Activated T-cell treated with anti-CD3 and anti-CD28 coated beads, Interleukin-2, amount 50 U/mL, for 1 hour (primary cell): Measurements from ENCODE around the gene SFSWAP.

Experiments
- DNase-seq: peaks from one replicate; pipeline ENCODE4 v3.0.0-alpha.2; 2020

SFSWAP gene

DNA sequence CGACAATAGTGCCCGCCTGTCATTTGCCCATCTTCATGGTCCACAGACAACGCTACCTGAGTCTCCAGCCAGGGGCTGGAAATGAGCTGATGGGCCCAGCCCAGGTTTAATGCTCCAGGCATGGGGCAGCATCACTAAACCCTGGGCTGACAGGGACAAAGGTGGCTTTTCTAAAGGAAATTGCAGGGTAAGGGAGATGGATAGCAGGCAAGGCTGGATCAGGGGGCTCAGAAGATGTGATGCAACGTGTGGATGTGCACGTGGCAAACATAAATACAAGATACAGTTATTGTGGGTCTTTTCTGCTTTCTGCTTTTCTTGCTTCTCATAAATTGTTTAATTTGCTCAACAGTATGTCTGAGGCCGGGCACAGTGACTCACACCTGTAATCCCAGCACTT, 113.6 kb downstream of the SFSWAP start:
- DNase-seq, result no peak

DNA sequence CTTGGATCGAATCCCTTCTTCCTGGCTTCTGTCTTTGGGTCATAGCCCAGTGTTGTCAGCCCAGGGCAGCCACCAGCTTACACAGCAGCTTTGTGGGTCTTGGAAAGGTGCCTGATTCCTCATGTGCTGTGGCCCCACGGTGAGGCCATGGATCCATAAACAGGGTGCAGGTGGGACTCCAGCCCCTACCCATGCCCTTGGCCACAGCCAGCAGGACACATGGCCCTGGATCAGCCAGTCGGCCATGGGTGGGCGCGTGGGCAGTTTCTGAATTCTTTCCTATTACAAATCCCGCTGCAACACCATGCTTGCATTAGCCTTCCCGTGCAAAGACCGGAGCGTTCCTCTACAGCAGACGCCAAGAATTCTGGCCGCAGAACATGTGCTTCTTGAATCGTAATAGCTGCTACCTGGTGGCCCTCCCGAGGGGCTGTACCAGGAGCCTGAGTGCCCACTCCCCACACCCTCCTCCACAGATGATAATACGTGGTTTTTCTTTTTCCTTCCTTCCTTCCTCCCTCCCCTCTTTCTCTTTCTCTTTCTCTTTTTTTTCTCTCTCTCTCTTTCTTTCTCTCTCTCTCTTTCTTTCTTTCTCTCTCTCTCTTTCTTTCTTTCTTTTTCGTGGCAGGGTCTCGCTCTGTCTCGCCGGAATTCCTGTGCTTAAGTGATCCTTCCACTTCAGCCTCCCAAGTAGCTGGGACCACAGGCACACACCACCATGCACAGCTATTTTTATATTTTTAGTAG, 114.4 kb downstream of the SFSWAP start:
- DNase-seq, result no peak

DNA sequence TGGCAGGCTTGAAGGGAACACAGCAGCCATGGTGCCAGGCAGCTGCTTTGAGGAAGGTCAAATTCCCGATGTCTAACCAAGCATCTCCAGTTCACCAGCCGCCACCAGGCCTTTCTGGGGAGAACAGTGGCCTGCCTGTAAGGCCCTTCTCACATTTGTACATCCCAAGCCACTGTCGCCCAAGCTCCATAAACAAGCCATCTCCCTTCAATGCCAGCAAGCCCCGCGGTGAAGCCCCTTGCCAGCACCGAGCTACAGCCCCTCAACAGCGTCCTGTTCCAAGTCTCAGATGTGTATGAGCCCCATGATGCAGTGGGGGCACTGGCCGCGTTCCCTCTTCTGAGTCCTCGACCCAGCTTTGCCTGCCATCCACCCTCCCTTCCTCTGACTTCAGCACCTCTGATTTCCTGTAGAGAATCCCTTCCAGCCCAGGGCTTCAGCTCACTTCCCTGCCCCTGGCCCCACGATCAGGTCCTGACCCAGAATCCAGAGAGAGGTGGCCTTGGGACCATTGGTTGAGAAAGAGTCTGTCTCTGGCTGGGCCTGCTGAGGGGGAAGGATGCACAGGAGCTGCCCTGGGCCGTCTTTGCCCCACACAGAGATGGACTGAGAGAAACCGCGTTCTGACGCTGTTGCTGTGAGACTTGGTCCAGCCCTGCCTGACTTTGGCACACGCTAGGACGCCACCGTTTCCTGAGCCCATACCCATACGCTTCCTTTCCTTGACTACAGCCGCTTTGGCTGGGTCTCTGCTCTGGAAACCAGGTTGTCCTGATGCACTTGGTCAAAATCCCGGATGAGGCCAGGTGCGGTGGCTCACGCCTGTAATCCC, 115.4 kb downstream of the SFSWAP start:
- no peak for DNase-seq

DNA sequence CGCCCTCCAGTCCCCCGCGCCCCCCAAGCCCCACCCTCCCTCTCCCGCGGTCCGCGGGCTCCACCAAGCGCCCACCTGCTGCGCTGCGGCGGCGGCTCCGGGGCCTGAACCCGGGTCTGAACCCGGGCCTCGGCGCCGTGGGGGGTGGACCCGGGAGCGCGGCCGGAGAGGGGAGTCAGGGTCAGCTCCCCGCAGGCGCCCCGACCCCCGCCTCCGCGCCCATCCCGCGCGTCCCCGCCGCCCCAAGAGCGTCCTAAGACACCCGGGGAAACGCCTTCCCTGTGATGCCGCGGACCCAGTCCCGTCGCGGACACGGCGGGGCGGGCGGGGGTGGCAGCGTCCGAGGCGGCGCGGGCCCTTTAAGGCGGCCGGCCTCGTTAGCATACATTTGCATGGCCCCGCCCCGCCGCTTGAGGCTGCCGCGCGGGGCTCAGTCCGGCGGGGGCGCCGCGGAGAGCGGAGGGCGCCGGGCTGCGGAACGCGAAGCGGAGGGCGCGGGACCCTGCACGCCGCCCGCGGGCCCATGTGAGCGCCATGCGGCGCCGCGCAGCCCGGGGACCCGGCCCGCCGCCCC, 117.2 kb downstream of the SFSWAP start, which contains the start of gene MMP17:
TSS of gene MMP17 (plus strand) at position 433 of the 574 bp plus-strand sequence. CDS start at position 535, 102 bp downstream.
- DNase-seq, result peak; percentile 42

DNA sequence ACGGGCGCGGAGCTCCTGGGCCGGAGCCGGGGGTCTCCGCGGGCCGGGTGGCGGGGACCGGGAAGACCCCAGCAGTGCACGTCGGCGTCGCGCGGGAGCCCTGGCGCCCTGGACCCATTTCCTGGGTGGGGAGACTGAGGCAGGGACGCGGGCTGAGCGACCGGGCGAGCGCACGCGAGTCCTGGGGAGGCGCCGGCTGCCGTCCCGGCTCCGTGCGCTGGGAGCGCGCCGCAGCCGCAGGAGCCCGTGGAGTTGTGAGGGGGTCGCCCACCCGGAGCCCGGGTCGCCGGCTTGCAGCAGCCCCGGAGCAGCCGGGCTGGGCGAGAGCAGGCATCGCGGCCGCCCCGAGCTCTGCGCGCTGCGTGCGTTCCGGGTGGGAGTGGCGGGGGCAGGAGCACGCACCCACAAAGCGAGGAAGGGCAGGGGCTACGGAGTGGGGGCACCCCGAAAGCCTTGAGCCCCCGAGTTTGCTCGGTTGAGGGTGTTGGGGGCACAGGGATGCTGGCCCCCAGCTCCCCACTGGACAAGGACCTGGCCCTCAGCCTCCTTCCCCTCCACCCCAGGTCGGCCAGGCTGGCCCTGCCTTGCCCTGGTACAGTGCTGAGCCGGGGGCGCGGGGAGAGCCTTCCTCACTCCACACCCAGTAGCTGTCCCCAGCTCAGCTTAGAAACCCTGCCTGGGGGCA, 117.9 kb downstream of the SFSWAP start:
- peak; percentile 31 for DNase-seq

DNA sequence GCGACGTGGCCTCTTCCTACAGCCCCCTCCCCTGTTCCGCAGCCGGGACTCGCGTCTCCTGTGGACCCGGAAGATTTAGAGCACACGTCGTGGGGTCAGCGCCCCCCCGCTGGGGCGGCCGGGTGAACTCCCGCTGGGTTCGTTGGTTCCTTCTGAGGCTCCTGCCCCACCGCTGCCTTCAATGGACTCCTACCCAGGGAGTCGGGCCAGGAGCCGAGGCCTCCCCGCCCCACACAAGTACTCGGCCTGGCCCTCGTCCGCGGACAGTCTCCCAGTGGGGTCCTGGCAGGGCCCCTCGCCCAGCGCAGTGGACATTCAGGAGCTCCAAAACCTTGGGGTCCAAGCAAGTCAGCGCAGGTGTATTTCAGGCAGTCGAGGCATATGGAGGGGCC, 118.5 kb downstream of the SFSWAP start:
- no peak for DNase-seq

DNA sequence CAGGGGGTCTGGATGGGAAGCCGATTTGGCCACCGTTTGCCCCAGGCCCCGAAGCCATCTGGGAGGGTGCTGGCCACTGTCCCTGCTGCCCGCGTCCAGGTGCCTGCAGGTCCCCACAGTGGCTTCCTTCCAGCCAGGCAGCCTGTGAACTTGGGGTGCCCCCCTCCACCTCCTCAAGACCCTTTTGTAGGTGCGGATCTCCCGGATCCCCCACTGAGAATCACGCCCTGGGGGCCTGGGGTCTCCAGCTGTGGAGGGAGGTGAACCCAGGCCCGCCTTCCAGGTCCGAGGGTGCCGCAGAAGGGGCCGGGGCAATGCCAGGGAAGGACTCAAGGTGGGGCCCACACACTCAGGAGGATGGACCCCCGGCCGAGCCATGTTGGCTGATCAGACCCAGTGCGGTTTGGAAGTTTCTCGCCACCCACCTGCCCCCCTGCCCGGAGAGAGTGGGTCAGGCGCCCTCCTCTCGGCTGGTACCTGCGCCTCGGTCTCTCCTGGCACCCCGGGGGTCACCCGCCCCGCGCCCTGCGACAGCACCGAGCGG, 119.0 kb downstream of the SFSWAP start:
- no peak for DNase-seq

DNA sequence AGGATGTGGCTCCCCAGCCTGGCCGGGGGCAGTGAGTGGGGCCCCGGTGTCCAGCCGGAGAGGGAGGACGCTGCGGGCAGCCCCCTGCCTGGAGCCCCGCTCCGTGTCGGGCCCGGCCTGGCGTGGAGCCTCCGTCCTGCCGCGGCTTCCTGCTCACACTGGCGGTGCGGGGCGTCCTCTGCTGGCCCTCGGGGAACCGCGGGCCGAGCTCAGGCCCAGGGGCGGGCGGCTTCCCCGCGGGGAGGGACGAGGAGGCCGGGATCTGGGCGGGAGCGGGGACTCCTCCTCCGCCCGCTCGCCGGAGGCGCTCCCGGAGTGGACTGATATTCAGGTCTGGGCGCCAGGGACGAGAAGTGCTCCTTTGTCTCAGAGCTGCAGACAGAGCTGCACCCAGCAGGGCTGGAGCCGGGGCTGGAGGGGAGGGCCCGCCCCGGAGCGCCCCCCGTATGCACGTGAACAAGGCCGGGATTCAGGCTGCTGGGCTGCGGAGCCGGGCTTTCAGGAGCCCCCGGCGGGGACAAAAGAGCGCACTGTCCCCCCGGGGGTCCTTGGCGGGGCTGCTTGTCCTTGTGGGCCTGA, 119.5 kb downstream of the SFSWAP start:
- DNase-seq, result peak; percentile 45

DNA sequence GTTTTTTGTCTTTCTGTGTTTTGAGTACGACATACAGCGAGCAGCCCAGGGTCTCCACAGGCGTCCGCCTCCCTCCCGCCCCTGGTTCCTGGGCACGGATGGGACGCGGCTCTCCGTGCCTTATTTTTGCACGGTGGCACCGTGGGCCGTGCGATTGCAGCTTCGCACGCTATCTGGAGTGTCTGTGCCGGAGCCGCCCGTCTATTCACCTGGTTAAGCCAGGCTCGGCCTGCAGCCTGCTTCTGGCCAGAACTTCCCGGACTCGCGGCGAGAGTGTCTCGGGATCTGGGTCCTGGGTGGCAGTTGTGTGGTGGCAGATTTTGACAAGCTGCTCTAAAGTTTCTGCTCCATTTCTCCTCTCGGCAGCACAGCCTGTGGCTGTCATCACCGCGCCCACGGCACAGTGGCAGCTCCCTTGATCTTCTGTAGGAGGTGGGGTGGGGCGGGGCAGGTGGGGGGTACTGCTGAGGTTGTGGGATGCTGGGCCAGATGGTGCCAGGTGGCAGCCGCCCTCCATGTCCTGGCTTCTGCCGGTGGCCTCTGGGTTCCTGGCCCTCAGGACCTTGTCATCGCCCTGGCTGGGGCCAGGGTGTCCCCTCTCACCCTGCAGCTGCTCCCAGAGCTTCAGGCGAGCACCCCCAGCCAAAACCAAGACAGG, 120.2 kb downstream of the SFSWAP start:
- DNase-seq, result peak; percentile 27

DNA sequence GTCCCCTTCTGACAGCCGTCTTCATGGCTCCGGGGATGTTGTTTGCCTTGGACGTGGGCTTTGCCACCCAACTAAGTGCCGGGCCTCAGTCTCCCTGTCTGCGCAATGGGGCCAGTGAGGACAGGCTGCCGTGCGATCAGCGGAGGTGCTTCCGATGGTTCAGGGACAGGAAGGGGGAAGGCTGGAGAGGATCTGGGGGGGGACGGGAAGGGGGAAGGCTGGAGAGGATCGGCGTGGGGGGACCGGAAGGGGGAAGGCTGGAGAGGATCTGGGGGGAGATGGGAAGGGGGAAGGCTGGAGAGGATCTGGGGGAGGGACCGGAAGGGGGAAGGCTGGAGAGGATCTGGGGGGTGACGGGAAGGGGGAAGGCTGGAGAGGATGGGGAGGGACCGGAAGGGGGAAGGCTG, 120.7 kb downstream of the SFSWAP start:
- DNase-seq, result no peak

DNA sequence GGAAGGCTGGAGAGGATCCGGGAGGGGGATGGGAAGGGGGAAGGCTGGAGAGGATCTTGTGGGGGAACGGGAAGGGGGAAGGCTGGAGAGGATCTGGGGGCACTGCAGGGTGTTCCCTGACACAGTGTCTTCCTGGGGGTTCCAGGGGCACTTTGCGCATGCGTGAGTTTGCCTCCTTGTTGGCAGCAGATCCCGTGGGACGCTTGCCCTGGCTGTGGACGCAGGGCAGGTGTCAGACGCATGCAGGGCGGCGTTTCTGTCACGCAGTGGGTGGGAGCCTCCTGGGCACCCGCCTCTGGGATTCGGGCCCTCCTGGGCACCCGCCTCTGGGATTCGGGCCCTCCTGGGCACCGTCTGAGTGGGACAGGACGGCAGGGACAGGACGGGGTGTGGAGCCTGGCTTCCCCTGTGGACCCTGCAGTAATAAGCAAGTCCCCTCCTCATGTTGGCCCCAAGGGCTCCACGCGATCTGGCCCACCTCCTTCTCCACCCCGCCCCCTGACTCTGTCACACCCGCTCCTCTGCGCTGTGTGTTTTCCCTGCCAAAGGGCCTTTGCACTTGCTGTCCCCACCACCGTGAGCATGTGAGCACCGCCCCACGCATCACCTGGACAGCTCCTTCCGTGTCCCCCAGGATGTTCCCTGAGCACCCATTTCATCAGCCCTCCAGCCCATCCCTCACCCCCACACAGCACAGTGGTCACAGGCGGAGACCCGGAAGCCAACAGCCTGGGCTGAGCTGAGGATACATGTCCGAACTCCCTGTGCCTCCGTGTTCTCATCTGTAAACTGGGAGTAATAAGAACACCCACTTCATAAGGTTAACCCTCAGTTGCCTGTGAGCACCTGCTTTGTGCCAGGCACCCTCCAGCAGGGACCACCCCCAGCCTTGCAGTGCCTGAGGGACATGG, 121.7 kb downstream of the SFSWAP start:
- DNase-seq, result no peak

DNA sequence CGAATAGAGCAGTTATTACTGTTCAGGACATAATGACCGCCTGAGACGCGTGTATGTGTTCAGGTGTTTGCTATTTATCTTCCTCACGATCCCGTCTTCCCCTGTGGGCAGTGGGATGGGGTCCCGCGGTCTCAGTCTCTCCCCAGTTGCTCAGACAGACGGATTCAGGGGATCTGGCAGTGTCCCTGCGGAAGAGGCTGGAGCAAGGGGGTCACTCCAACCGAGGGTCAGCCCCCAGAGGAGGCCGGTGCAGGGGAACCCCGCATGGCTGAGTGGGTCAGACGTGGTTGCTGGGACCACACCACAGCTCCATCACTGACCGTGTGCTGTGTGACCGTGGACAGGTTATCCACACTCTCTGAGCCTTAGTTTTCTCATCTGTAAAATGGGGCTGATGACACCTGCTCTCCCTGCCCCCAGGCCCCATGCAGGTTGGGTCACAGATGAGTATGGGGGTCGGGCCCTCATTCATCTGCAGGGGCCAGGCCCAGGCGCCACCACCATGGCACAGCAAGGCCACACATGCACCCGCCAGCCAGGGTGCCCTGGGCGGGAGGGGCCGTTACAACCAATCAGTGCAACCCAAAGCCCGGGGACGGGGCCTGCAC, 122.5 kb downstream of the SFSWAP start:
- no peak for DNase-seq

DNA sequence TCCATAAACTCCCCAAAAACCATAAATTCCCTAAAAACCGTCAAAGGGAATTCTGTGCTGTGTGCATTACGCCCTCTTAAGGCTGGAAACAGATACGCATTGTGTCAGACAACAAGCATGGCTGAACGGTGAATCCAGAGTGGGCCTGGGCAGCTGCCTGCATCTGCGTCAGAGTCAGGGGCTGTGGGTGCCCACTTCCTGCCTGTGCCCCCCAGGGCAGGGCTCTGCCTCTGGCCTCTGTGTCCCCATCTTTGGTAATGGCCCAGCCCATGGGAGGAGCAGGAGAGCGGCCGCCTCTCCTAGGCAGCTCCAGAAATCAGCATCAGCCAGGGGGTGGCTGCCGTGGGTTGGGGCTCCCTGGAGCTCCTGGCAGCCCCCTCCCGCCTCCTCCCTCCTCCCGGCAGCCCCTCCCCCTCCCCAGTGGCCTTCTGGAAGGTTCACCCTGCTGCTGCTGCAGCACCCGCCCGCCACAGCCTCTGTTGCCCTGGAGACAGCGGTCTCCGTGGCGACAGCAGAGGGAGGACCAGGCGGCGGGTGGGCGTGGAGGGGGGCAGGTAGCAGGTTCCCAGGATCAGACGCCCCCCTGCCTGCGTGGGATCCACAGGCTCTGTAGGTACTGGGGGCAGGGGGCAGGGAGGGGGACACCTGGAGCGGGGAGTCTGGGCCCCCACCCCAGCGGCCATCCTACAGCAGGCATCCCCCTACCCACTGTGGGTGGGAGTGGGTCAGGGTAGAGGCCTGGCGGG, 123.2 kb downstream of the SFSWAP start:
- no peak for DNase-seq

DNA sequence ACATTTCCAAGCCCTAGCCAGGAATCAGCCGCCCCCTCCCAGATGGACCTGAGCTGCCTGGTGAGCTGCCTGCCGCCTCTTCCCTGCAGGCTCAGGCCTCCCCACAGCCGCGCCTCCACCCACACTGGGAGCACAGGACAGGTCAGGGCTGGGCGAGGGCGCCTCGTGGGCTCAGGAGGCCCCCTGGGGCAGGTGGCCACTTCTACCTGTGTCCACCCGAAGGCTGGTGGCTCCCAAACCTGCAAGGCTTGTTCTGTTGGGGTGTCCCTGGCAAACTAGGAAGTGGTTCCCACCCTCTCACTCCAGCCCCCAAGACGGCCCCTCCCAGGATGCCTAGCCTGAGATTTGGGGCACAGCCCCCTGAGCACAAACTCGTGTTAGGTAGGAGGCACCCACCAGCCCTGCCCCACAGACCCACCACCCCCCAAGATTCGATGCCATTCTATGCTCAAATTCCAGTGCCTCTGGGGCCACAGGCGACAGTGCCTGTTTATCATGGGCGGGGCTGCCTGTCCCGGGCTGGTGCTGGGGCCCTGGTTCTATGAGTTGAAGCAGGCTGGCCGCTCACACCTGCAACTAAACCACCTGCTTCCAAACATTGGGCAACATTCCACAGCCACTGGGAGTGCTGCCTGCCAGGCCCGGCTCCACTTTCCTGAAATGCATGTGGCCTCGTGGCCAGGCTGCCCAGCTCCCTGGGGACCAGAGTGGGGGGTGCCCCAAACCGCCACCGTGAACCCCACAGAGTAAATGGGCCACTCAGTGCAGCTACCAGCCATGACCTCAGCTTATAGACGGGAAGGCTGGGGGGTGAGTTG, 124.1 kb downstream of the SFSWAP start:
- DNase-seq, result no peak

DNA sequence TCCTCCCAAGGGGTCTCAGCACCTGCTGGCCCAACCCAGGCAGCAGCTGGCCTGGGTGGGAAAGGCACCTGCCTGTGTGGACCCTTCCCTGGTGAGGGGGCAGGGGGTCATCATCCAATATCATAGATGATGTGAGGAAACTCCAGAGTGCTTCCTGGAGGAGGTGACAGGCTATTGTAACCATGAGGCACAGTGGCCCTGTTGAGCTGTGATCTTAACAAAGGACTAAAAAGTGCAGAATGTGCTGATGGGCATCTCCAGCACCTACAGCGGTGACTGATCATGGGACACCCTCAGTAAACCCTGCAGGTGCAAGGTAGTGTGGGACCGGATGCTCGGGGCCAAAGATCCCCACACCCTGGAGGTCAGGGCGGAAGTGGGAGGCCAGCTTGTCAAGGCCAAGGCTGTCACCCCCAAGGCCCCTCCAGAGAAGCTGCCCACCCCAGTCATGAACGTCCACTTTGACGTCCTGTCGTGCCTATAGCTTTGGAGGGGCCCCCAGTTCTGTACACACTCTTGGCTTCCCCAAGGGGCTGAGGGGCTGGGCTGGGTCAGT, 124.8 kb downstream of the SFSWAP start:
- DNase-seq, result no peak

DNA sequence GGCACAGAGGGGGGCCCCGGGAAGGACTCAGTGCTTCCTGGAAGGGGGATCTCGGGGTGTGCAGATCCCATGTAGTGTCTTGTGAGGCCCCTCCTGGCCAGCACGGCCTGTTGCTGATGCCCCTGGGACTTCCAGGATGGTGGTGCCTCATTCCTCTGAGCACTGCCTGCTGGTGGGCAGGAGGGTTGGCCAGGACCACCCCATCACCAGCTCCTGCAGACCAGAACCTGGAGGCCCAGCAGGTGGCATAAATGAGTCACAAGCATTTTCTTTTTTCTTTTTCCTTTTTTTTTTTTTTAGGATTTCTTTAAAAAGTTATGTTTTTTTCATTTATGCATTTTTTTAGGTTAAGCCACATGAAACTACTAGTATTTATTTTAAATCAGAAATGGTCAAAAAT, 125.3 kb downstream of the SFSWAP start:
- no peak for DNase-seq

DNA sequence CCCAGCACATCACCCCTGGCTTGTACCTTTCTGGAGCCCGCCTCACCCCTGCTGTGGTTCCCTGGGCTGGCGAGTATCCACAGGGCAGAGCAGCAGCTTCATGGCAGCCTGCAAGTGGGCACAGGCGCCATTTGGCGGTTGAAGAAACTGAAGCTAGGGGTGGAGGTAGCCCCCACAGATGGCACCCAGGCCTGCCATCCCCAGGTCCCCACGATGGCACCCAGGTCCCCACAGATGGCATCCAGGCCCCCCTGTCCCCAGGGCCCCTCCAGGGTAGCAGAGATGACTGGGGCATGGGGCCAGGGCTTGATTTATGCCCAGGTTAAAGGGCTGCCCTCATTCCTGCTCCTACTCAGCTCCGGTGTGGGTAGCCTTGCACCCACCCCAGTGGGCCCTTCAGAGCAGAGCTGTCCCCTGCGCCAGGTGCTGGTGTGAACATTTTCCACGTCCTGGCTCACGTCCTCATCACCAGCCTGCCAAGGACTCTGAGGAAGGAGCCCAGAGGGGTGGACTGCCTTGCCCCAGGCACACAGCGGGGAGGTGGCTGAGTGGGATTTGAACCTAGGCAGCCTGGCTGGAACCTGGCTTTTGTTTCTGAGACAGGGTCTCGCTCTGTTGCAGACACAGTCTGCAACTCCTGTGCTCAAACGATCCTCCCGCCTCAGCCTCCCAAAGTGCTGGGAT, 126.0 kb downstream of the SFSWAP start:
- DNase-seq, result no peak
